ACHN (cell line): ENCODE measurements around the gene C1orf21.

Experiments
- DNase-seq: peaks from one replicate; pipeline ENCODE4 v3.0.0-alpha.2; 2015
- in situ Hi-C: cut with HindIII; loops from 2 replicates; pipeline ENCODE4 v1.10.0; 2017; ENCODE audit warnings: low sequenced_read_pairs, low pct_ligation_motif_present, low pct_unique_long_range_greater_than_20kb

C1orf21 gene

DNA sequence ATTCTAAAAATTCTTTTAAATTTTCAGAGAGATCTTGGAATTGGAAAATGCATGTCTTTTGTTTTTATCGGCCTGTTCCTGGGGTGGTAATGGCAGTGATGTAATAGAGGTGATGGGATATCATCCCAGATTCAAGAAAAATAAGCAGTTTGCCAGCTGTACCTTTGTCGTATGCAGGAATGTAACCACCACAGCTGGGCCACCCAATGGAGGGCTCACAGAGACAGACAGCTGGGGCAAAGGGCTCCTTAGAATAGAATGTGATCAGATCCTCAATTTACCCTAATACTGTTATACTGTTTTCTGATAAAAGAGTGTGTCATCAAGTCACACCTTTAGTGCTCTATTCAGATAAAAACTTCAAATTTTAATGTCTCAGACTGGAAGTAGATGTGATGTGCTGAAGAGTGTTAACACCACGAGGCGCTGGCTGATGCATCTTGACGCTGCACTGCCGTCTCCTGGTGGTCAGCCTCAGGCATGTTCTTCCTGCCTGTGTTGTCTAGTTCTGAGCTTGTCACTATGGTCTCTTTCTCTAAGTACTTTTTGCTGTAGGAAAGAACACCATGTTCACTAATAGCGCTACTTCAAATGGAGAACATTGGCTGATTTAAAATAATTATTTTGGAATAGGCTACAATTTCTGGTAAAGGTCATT is 78.8 kb downstream of the C1orf21 start:
- DNase-seq: no peak
- in situ Hi-C loops: no loop called here

DNA sequence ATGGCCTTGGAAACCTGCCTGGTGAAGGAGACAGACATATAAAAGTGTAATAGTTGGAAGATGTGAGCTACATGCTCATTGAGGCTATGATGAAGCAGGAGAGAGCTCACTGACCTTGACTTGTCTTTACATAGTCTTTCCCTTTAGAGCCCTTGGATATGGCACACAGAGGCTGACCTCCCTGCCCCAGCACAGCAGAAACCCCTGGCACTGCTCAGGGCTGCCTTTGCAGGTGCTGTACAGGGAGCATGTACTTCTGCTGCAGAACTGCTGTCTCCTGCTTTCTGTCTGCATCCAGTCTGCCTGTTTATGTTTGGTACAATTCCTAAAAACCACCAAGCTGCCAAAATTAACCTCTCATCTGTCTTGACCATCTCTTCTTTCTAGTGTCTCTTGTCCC is 80.5 kb downstream of the C1orf21 start:
- no peak for DNase-seq
- in situ Hi-C loops: no loop called here

GRCh38 chr1:184469396-184469795 is 82.6 kb downstream of the C1orf21 start:
- DNase-seq: no peak
- in situ Hi-C loops: no loop called here

- in situ Hi-C loops: no loop called here
- DNase-seq: no peak
Measured at GRCh38 chr1:184471686-184472085, 84.9 kb downstream of the C1orf21 start.

- no peak for DNase-seq
- in situ Hi-C loops: no loop called here
Measured at GRCh38 chr1:184472136-184472535, 85.3 kb downstream of the C1orf21 start.

DNA sequence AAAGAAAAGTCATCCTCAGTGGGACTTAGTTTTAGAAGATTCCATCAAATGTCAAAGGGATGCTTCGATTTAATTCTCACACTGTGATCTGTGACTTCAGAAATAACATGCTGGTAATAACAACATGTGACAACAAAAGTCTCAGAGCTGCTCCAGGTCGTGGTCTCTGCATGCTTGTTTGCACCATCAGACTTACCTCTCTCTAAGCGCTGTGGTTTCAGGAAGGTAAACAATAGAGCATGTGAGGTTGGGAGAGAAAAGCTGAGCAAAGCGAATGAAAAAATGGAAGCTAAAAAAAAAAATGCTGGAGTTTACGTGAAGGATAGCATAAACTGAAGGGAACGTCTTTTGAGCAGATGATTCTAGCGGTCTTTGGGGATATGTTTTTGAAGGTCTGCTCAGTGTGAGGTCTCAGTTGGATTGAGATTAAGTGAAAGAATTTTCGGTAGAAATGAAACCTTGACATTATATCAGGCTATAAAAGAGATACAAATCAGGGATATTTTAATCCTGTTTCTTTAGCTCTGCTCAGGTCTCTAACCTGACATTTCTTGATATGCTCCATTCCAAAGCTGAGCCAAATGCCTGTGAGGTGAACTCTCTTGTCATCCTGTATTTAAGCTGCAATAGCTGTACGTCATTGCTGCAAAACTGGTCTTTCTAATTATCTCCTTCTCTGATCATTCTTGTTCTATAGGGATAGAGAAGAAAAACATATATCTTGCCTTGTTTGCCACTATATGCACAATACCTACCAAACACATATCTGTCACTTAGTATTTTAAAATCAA is 86.5 kb downstream of the C1orf21 start:
- no peak for DNase-seq

GRCh38 chr1:184476187-184476586 is 89.4 kb downstream of the C1orf21 start:
- in situ Hi-C loops: no loop called here
- no peak for DNase-seq

More for the DNA sequence above, 86.5 kb downstream of the C1orf21 start:
- in situ Hi-C loops: no loop called here

DNA sequence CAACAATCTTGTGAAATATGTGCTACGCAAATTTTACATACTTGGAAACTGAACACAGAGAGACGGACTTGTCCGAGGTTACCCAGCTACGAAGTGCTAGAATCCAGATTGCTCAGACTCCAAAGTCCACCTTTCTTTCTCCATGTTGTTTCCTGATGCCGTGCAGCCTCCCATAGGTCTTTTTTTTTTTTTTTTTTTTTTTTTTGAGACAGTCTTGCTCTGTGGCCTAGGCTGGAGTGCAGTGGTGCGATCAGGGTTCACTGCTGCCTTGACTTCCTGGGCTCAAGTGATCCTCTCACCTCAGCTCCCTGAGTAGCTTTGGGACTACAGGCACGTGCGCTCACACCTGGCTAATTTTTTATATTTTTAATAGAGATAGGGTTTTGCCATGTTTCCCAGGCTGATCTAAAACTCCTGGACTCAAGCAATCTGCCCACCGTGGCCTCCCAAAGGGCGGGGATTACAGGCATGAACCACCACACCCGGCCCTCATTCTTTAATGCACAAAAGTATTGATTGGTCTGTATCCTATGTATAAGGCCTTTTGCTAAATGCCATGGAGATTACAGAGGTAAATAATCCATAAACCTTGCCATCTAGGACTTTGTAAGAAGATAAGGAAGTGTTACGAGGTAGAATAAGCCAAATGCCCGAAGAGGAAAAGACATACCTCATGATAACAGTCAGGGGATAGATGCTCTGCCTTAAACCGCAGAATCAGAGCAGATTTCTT is 92.8 kb downstream of the C1orf21 start:
- in situ Hi-C loops: no loop called here

DNA sequence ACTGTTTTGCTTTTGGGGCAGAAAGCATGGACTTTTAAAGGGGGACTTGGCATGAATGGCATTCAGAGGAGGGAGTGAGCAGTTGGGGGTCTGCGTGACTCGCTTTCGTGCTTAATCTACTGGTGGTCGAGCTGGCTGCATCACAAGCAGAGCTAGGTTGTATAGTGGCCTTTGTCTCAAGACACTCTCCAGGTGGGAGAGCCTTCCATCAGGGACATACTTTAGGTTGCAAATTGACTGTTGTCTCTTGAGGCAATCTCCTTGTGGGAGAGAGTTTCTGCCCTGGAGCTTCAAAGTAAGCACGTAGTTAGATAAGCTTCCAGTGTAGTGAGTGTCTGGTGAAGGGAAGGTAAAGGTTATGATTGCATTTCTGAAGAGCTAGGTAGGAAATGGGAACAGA is 93.9 kb downstream of the C1orf21 start:
- no peak for DNase-seq
- in situ Hi-C loops: no loop called here

More for the DNA sequence above, 92.8 kb downstream of the C1orf21 start:
- DNase-seq: no peak

DNA sequence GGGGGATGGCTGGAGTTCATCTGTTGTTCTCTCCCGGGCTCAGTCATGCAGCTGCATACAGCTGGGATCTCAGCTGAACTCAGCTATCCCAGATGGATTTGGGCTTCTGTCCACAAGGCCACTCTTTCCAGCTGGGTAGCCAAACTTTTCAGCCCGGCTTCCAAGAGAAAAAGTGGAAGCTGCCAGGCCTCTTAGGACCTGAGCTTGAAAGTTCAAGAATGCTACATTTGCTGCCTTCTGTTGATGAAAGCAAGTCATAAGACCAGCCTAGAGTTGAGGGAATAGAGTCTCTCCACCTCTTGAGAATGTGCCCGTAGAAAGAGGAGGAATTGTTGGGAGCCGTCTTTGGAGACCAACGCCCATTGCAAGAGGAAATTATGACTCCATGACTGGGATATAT is 95.3 kb downstream of the C1orf21 start:
- in situ Hi-C loops: no loop called here
- DNase-seq: no peak

DNA sequence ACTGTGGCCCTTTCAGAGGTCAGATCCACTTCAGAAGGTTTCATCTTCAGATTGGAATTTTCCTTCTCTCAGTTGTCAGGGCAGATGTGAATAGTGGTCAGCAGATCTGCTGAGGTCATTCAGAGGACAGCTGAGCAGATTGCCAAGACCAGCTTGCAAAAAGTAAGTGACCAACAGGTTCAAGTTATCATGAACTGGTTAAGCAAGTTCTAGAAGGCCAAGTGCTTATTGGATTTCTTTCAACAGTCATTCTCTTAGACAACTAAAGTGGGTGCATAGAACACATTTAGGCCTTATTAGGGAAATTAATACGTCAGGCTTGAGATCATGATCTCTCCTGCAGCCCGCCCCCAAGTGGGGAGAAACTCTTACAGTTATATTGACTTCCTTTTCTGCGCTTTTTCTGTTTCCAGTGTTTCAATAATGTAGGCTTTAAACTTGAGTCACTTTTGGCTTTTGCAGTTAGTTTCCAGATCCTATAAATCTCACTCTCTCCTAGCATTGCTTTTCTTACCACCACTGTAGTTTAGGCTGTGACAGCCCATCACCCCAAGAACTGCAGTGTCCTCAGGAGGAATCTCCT is 96.4 kb downstream of the C1orf21 start:
- DNase-seq: no peak
- in situ Hi-C loops: no loop called here

- in situ Hi-C loops: no loop called here
- DNase-seq: no peak
Measured at GRCh38 chr1:184485751-184486723, 99.2 kb downstream of the C1orf21 start.

DNA sequence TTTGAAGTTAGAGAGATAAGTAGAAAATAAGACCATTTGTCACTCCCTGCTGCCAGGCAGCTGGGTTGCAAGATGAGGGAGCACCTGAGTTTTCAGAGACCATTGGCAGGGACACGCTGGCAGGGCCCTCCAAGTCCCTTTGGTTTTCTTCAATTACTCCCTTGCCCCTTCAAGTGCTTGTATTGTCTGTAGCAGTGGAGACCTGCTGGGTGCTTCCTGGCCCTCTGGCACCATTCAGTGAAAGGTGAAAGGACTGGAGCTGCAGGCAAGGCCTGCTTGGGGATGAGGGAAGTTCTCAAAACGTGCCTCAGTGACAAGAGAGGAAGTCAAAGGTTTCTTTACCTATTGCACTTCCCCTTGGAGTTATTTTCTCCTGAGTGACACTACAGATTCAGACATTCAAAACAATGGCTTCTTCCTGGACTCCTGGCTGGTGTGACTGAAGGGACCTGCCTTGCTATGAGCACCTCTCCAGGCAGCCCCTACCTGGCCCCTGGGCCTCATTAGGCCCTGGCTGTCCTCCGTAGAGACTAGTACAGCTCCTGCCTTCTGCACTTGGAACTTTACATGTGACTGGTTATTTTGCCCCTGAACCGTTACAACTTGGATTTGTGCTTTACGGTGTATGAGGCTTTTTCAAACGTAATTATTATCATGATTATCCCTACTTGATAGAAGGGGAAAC is 100.1 kb downstream of the C1orf21 start:
- in situ Hi-C loops: no loop called here
- no peak for DNase-seq

- in situ Hi-C loops: no loop called here
Measured at GRCh38 chr1:184487531-184488193, 100.8 kb downstream of the C1orf21 start.

GRCh38 chr1:184489908-184490307 is 103.1 kb downstream of the C1orf21 start:
- DNase-seq: no peak
- in situ Hi-C loops: no loop called here

More at GRCh38 chr1:184487531-184488193, 100.8 kb downstream of the C1orf21 start:
- no peak for DNase-seq

DNA sequence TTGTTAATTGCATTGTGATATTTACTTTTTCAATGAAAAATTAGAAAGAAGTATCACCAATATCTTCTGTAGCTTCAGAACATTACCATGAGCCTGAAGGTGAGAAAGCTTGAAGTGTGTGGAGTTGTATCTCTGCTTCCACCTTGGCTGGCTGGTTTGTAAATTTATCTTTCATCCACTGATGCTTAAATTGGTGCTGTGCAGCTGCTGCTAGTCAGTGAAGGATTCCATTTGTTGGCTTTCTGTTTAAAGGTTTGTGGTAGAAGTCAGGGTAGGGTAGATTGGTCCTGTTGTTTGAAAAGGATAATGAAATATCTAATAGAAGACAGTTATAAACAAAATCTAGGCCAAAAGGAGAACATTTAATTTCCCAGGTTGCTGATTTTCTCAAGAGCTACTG is 105.7 kb downstream of the C1orf21 start:
- no peak for DNase-seq
- in situ Hi-C loops: no loop called here

GRCh38 chr1:184493987-184494388 is 107.2 kb downstream of the C1orf21 start:
- in situ Hi-C loops: no loop called here
- no peak for DNase-seq
